Endothelial cell of umbilical vein (primary cell): ENCODE results near the gene HOXD3. TPM values are rescaled to one million over a fixed set of nuclear protein-coding genes. Genes with fewer than 3 reads are reported as not detected.

Experiments
- BruUV-seq: library from RNA; stranded (reverse); fragments of 400-500 nt; replicated peaks from 2 replicates; lab custom pipeline; 2021; lab: Mats Ljungman, UMichigan
- CTCF ChIA-PET: fragments of 300-600, 350-600 bp; sonication (Branson Sonifier 250); formaldehyde crosslinking; loops from one replicate; lab custom pipeline; 2021; ENCODE audit warnings: antibody characterized with exemption, inconsistent platforms; lab: Charles Lee
- POLR2A ChIA-PET: fragments of 300-600, 350-600 bp; sonication (Branson Sonifier 250); formaldehyde crosslinking; loops from one replicate; lab custom pipeline; 2021; ENCODE audit warnings: antibody characterized with exemption, inconsistent platforms; lab: Charles Lee
- DNase-seq: peaks from one replicate; pipeline ENCODE4 v3.0.0-alpha.2; 2011; ENCODE audit warnings: low read depth, low spot score
- FAIRE-seq: peaks from 2 replicates; lab custom pipeline; 2011; peaks lifted over from hg19 to GRCh38; lab: Jason Lieb, UNC
- H2AFZ ChIP-seq: 2 replicates; pipeline ENCODE4 v1.6.0; 2012; ENCODE audit warnings: low read depth, low read length, control low read depth, inconsistent platforms
- H3K27ac ChIP-seq: 2 replicates; pipeline ENCODE4 v1.5.1; 2011; ENCODE audit warnings: low read depth, mild to moderate bottlenecking, control low read depth, low read length, moderate library complexity; ENCODE audit not compliant: insufficient read depth
- H3K27me3 ChIP-seq, 2 experiments: 2 replicates each; pipeline versions ENCODE4 v1.6.0 to v1.6.1; 2011; ENCODE audit warnings: low read length in 2 of 2, mixed read lengths in 1 of 2; ENCODE audit not compliant: control insufficient read depth in 2 of 2, insufficient read depth in 2 of 2
- H3K36me3 ChIP-seq, 2 experiments: 2 replicates in 1 of 2; 3 replicates in 1 of 2; pipeline ENCODE4 v1.5.1; 2011; ENCODE audit warnings: low read length in 2 of 2, mild to moderate bottlenecking in 1 of 2, moderate library complexity in 1 of 2; ENCODE audit not compliant: control insufficient read depth in 2 of 2, insufficient read depth in 2 of 2; ENCODE audit errors: extremely low read depth in 1 of 2
- H3K4me1 ChIP-seq: 3 replicates; pipeline ENCODE4 v1.5.1; 2011; ENCODE audit warnings: mild to moderate bottlenecking, low read length; ENCODE audit not compliant: control insufficient read depth, insufficient read depth; ENCODE audit errors: extremely low read depth
- H3K4me2 ChIP-seq: 2 replicates; pipeline ENCODE4 v1.6.1; 2011; ENCODE audit warnings: low read length, control low read depth, mixed read lengths; ENCODE audit not compliant: insufficient read depth
- H3K4me3 ChIP-seq, 3 experiments: fragments of 200-600 bp in 1 of 3; sonication (generic), shearing (Covaris generic) in 1 of 3; replicated peaks in 1 of 3; 2 replicates each; pipeline ENCODE4 v1.5.1; 2011 to 2016; ENCODE audit warnings: control low read depth in 3 of 3, low read length in 3 of 3, mild to moderate bottlenecking in 2 of 3, inconsistent platforms in 1 of 3, low read depth in 1 of 3, moderate library complexity in 1 of 3; ENCODE audit not compliant: insufficient read depth in 1 of 3
- H3K79me2 ChIP-seq: 2 replicates; pipeline ENCODE4 v1.6.0; 2012; ENCODE audit warnings: low read length, inconsistent platforms; ENCODE audit not compliant: control insufficient read depth, insufficient read depth
- H3K9ac ChIP-seq: replicated peaks from 2 replicates; pipeline ENCODE3; 2011; ENCODE audit warnings: low read length, control low read depth; ENCODE audit not compliant: insufficient read depth; ENCODE audit errors: extremely low read depth
- H3K9me1 ChIP-seq: replicated peaks from 3 replicates; pipeline ENCODE4 v1.6.0; 2011; ENCODE audit warnings: mild to moderate bottlenecking, low read length; ENCODE audit not compliant: control insufficient read depth, insufficient read depth; ENCODE audit errors: extremely low read depth
- H3K9me3 ChIP-seq: replicated peaks from 2 replicates; pipeline ENCODE4 v1.5.1; 2012; ENCODE audit warnings: low read length, inconsistent platforms; ENCODE audit not compliant: control insufficient read depth, insufficient read depth
- H4K20me1 ChIP-seq: replicated peaks from 2 replicates; pipeline ENCODE3; 2011; ENCODE audit warnings: mild to moderate bottlenecking, low read length; ENCODE audit not compliant: control insufficient read depth, insufficient read depth; ENCODE audit errors: extremely low read depth
- EZH2 ChIP-seq: IDR thresholded peaks from 2 replicates; pipeline ENCODE4 v1.6.1; 2012; ENCODE audit warnings: borderline replicate concordance, low read depth, mild to moderate bottlenecking, moderate library complexity, low read length, inconsistent platforms; ENCODE audit not compliant: severe bottlenecking
- FOS ChIP-seq: IDR thresholded peaks from 2 replicates; pipeline ENCODE4 v1.6.1; 2011; ENCODE audit warnings: mild to moderate bottlenecking, low read length, moderate library complexity, borderline replicate concordance; ENCODE audit not compliant: insufficient read depth
- GATA2 ChIP-seq: IDR thresholded peaks from 2 replicates; pipeline ENCODE4 v1.7.0; 2011; ENCODE audit warnings: low read depth, mild to moderate bottlenecking, moderate library complexity, mixed read lengths, low read length; ENCODE audit not compliant: insufficient read length, insufficient read depth
- JUN ChIP-seq: IDR thresholded peaks from 2 replicates; pipeline ENCODE4 v1.6.1; 2011; ENCODE audit warnings: borderline replicate concordance, low read depth; ENCODE audit not compliant: insufficient read length, insufficient read depth
- MAX ChIP-seq: IDR thresholded peaks from 2 replicates; pipeline ENCODE4 v1.6.1; 2011; ENCODE audit not compliant: insufficient read depth, insufficient read length
- MYC ChIP-seq: IDR thresholded peaks from one replicate; pipeline ENCODE4 v1.6.1; 2011; ENCODE audit warnings: mild to moderate bottlenecking, low read depth, low read length
- POLR2A ChIP-seq: IDR thresholded peaks from 2 replicates; pipeline ENCODE4 v1.6.1; 2012; ENCODE audit warnings: low read depth, mild to moderate bottlenecking, control low read depth, low read length
- POLR2AphosphoS5 ChIP-seq: IDR thresholded peaks from 2 replicates; pipeline ENCODE4 v1.6.1; 2012; ENCODE audit warnings: low read depth, mild to moderate bottlenecking, control low read depth, low read length, moderate library complexity; ENCODE audit not compliant: insufficient read depth
- dilution Hi-C: fragments of 300-500 bp; cut with MboI; formaldehyde crosslinking; loops from one replicate; pipeline ENCODE4 v1.15.0; 2019; ENCODE audit warnings: low sequenced_read_pairs; ENCODE audit not compliant: extremely low pct_ligation_motif_present
- intact Hi-C: fragments of 100-400 bp; cut with micrococcal nuclease; formaldehyde crosslinking; loops from one replicate; pipeline ENCODE4 v1.10.0; 2022
- polyA plus RNA-seq, 4 experiments: library from polyadenylated mRNA; depleted of rRNA in 3 of 4; stranded (reverse) in 3 of 4; unstranded in 1 of 4; fragments of >200 nt; gene quantifications; 2 replicates each; pipeline versions ENCODE4 v1.2.1 to v1.2.3, GENCODE V29; 2011 to 2012; ENCODE audit warnings: missing spikeins in 1 of 4
- total RNA-seq: library from RNA; stranded (reverse); gene quantifications from 2 replicates; pipeline ENCODE4 v1.2.3, GENCODE V29; 2021
- TF ChIP-seq, protein P1 (sequence below), 2 donors: IDR thresholded peaks; 1 replicate in 1 of 2; 2 replicates in 1 of 2; pipeline ENCODE4 v1.5.1; 2011; ENCODE audit warnings: low read length in 2 of 2, mild to moderate bottlenecking in 2 of 2, moderate library complexity in 2 of 2, control low read depth in 1 of 2, inconsistent platforms in 1 of 2, low read depth in 1 of 2; ENCODE audit not compliant: insufficient read depth in 1 of 2; ENCODE audit errors: extremely low read depth in 1 of 2

HOXD3 gene
- total and polyA plus RNA-seq, 2 donors (not counting 3 experiments of a cell fraction or from before 2014, with no cell fraction given), result 2.9 to 20.9 TPM

DNA sequence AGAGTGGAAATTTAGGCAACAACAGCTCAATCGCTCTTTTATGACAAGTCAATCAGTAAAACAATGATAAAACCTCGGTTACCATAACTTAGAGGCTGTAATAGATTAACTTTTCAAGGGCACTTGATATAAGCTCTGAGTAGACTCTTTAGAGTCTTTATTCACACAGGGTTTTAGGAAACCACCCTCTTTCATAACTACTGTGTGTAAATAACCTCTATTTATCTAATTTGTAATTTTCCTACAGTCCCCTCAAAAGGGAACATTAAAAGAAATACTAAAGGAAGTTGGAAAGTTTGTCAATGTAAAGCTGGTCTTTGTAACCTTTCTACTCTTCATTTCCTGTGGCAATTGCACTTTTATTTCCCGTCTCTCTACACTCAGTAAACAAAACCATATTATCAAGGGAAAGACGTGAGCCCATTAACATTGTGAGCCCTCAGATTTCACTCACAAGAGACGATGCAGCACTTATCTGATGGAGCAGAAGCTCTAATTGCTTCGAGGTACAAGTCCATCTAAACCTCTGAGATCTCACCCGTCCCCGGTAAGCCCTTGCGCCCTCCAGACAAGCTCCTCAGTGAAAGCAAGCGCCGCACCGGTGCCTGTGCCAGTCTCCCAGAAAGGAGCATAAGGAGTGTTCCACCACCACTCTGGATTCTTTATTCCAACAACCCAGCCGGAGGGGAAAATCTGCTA lies 30.2 kb downstream of the HOXD3 start:
- H3K4me3 ChIP-seq, result peak overlapping the region; percentile 86 to 96 (median 93)
- H3K9me3 ChIP-seq, result no peaks in the 10 kb centered on the region
- no peaks in the 10 kb centered on the region for H3K27me3 ChIP-seq
- dilution Hi-C loops, result no loop called here
- peak overlapping the region; percentile 95 for H2AFZ ChIP-seq
- no peak for TF ChIP-seq EZH2
- no peak for TF ChIP-seq JUN
- TF ChIP-seq MAX, result no peak
- TF ChIP-seq, protein P1, sequence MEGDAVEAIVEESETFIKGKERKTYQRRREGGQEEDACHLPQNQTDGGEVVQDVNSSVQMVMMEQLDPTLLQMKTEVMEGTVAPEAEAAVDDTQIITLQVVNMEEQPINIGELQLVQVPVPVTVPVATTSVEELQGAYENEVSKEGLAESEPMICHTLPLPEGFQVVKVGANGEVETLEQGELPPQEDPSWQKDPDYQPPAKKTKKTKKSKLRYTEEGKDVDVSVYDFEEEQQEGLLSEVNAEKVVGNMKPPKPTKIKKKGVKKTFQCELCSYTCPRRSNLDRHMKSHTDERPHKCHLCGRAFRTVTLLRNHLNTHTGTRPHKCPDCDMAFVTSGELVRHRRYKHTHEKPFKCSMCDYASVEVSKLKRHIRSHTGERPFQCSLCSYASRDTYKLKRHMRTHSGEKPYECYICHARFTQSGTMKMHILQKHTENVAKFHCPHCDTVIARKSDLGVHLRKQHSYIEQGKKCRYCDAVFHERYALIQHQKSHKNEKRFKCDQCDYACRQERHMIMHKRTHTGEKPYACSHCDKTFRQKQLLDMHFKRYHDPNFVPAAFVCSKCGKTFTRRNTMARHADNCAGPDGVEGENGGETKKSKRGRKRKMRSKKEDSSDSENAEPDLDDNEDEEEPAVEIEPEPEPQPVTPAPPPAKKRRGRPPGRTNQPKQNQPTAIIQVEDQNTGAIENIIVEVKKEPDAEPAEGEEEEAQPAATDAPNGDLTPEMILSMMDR (IDR thresholded peaks at IDR 0.05; ENCODE audit: extremely low read depth in 1 of 2, insufficient read depth in 1 of 2, low read depth in 1 of 2, low read length in 2 of 2), result no peak
- no peak for TF ChIP-seq FOS
- no peak for TF ChIP-seq MYC
- no peak for TF ChIP-seq POLR2AphosphoS5
- TF ChIP-seq POLR2A, result no peak
- TF ChIP-seq GATA2, result no peak
- CTCF ChIA-PET, result interaction anchor here (0.7 to 6.6 kb wide), 11 partner anchors 8 to 450 kb away, joined by 3 to 59 read pairs (median 5); no protein-coding TSS in a partner anchor
- DNase-seq, result no peak
- POLR2A ChIA-PET, result interaction anchor here (0.5 to 0.9 kb wide), 2 partner anchors 9 to 47 kb away, joined by 3 to 7 read pairs; no protein-coding TSS in a partner anchor
- H3K4me1 ChIP-seq, result peaks cover 25% of the 10 kb centered on the region
- no peaks in the 10 kb centered on the region for H4K20me1 ChIP-seq
- TSS peak; percentile 46 for BruUV-seq
- FAIRE-seq, result peak; percentile 60
- peaks cover 4% of the 10 kb centered on the region for H3K79me2 ChIP-seq
- H3K4me2 ChIP-seq, result peak overlapping the region; percentile 98
- H3K36me3 ChIP-seq, result no peaks in the 10 kb centered on the region
- no peaks in the 10 kb centered on the region for H3K9me1 ChIP-seq
- peak overlapping the region; percentile 78 for H3K9ac ChIP-seq
- intact Hi-C loops, result loop anchor here (5.0 kb wide), 2 partner anchors 95 to 465 kb away; no protein-coding TSS in a partner anchor
- H3K27ac ChIP-seq, result peak overlapping the region; percentile 74
